Measurements from ENCODE around the gene ITPKA.
A peak's percentile ranks its signal among the peaks of the same experiment; 100 is the strongest.

Gene ITPKA

GRCh38 chr15:41494922-41495735 is 1.5 kb downstream of the ITPKA start:
- peak in 2 of 3 donors; percentile 51 to 66 for DNase-seq
- peak overlapping the region in 6 of 7 experiments; percentile 23 to 76 (median 62) for H3K4me3 ChIP-seq (ENCODE audit: control insufficient read depth in 1 of 7, extremely low read depth in 1 of 7, insufficient read depth in 4 of 7, low read depth in 2 of 7, low read length in 6 of 7)
- no peak overlapping the region for H3K27ac ChIP-seq (ENCODE audit: insufficient read depth in 1 of 2, low read depth in 1 of 2, low read length in 2 of 2, poor library complexity in 1 of 2, severe bottlenecking in 2 of 2)
- POLR2A ChIA-PET: no interaction called here
- H3K9me3 ChIP-seq (ENCODE audit: control extremely low read depth in 1 of 5, control insufficient read depth in 4 of 5, insufficient read depth in 2 of 5, low read depth in 1 of 5, low read length in 4 of 5): no peaks in the 10 kb centered on the region
- CTCF ChIA-PET: no interaction called here
- H3K27me3 ChIP-seq (replicated peaks in 2 of 5; ENCODE audit: control insufficient read depth in 4 of 5, insufficient read depth in 5 of 5, low read length in 4 of 5): peaks cover 12 to 96% (median 29%) of the 10 kb centered on the region in 5 experiments
- peaks cover 4 to 36% (median 34%) of the 10 kb centered on the region in 4 experiments for H3K4me1 ChIP-seq (ENCODE audit: control extremely low read depth in 1 of 4, control insufficient read depth in 4 of 4, insufficient read depth in 4 of 4, low read length in 3 of 4)
- WGBS (ENCODE audit: insufficient coverage): 1% methylated on average over 55 of the region's 60 CpGs
- H3K36me3 ChIP-seq (ENCODE audit: control insufficient read depth in 4 of 4, insufficient read depth in 4 of 4, low read length in 3 of 4): no peaks in the 10 kb centered on the region

- peak overlapping the region in 5 of 7 experiments; percentile 2 to 76 (median 67) for H3K4me3 ChIP-seq (ENCODE audit: control insufficient read depth in 1 of 7, extremely low read depth in 1 of 7, insufficient read depth in 4 of 7, low read depth in 2 of 7, low read length in 6 of 7)
- peak in 1 of 3 donors; percentile 29 for DNase-seq
- peaks cover 12 to 96% (median 32%) of the 10 kb centered on the region in 5 experiments for H3K27me3 ChIP-seq (replicated peaks in 2 of 5; ENCODE audit: control insufficient read depth in 4 of 5, insufficient read depth in 5 of 5, low read length in 4 of 5)
- 34% methylated on average over 35 of the region's 59 CpGs for WGBS (ENCODE audit: insufficient coverage)
- peaks cover 4 to 37% (median 35%) of the 10 kb centered on the region in 4 experiments for H3K4me1 ChIP-seq (ENCODE audit: control extremely low read depth in 1 of 4, control insufficient read depth in 4 of 4, insufficient read depth in 4 of 4, low read length in 3 of 4)
- CTCF ChIA-PET: no interaction called here
- H3K36me3 ChIP-seq (ENCODE audit: control insufficient read depth in 4 of 4, insufficient read depth in 4 of 4, low read length in 3 of 4): no peaks in the 10 kb centered on the region
- H3K27ac ChIP-seq (ENCODE audit: insufficient read depth in 1 of 2, low read depth in 1 of 2, low read length in 2 of 2, poor library complexity in 1 of 2, severe bottlenecking in 2 of 2): no peak overlapping the region
- H3K9me3 ChIP-seq (ENCODE audit: control extremely low read depth in 1 of 5, control insufficient read depth in 4 of 5, insufficient read depth in 2 of 5, low read depth in 1 of 5, low read length in 4 of 5): no peaks in the 10 kb centered on the region
- POLR2A ChIA-PET: no interaction called here
Observed at GRCh38 chr15:41495736-41496599, 2.3 kb downstream of the ITPKA start.

GRCh38 chr15:41498657-41499056 is 5.0 kb downstream of the ITPKA start:
- H3K27me3 ChIP-seq (replicated peaks in 2 of 5; ENCODE audit: control insufficient read depth in 4 of 5, insufficient read depth in 5 of 5, low read length in 4 of 5): peaks cover 9 to 95% (median 30%) of the 10 kb centered on the region in 5 experiments
- no peaks in the 10 kb centered on the region for H3K9me3 ChIP-seq (ENCODE audit: control extremely low read depth in 1 of 5, control insufficient read depth in 4 of 5, insufficient read depth in 2 of 5, low read depth in 1 of 5, low read length in 4 of 5)
- no peaks in the 10 kb centered on the region for H3K36me3 ChIP-seq (ENCODE audit: control insufficient read depth in 4 of 4, insufficient read depth in 4 of 4, low read length in 3 of 4)
- CTCF ChIA-PET: interaction anchor here (0.6 to 1.5 kb wide), 2 partner anchors 20 to 572 kb away, joined by 3 read pairs; no protein-coding TSS in a partner anchor
- DNase-seq: no peak
- no peak overlapping the region for H3K4me3 ChIP-seq (ENCODE audit: control insufficient read depth in 1 of 7, extremely low read depth in 1 of 7, insufficient read depth in 4 of 7, low read depth in 2 of 7, low read length in 6 of 7)
- H3K4me1 ChIP-seq (ENCODE audit: control extremely low read depth in 1 of 4, control insufficient read depth in 4 of 4, insufficient read depth in 4 of 4, low read length in 3 of 4): peaks cover 0 to 51% (median 48%) of the 10 kb centered on the region in 4 experiments
- POLR2A ChIA-PET: no interaction called here
- no peak overlapping the region for H3K27ac ChIP-seq (ENCODE audit: insufficient read depth in 1 of 2, low read depth in 1 of 2, low read length in 2 of 2, poor library complexity in 1 of 2, severe bottlenecking in 2 of 2)
- WGBS (ENCODE audit: insufficient coverage): no CpG with 5 or more reads among the region's 2 CpGs

GRCh38 chr15:41499109-41499851 is 5.6 kb downstream of the ITPKA start:
- DNase-seq: no peak
- H3K4me3 ChIP-seq (ENCODE audit: control insufficient read depth in 1 of 7, extremely low read depth in 1 of 7, insufficient read depth in 4 of 7, low read depth in 2 of 7, low read length in 6 of 7): no peak overlapping the region
- H3K4me1 ChIP-seq (ENCODE audit: control extremely low read depth in 1 of 4, control insufficient read depth in 4 of 4, insufficient read depth in 4 of 4, low read length in 3 of 4): peaks cover 0 to 52% (median 48%) of the 10 kb centered on the region in 4 experiments
- peaks cover 9 to 93% (median 30%) of the 10 kb centered on the region in 5 experiments for H3K27me3 ChIP-seq (replicated peaks in 2 of 5; ENCODE audit: control insufficient read depth in 4 of 5, insufficient read depth in 5 of 5, low read length in 4 of 5)
- ChIA-PET POLR2A (no interaction called here), CTCF (interaction anchor here (1.3 to 1.5 kb wide), 2 partner anchors 20 to 33 kb away, joined by 3 read pairs; no protein-coding TSS in a partner anchor)
- H3K9me3 ChIP-seq (ENCODE audit: control extremely low read depth in 1 of 5, control insufficient read depth in 4 of 5, insufficient read depth in 2 of 5, low read depth in 1 of 5, low read length in 4 of 5): no peaks in the 10 kb centered on the region
- H3K27ac ChIP-seq (ENCODE audit: insufficient read depth in 1 of 2, low read depth in 1 of 2, low read length in 2 of 2, poor library complexity in 1 of 2, severe bottlenecking in 2 of 2): no peak overlapping the region
- 85% methylated on average over 4 of the region's 6 CpGs for WGBS (ENCODE audit: insufficient coverage)
- no peaks in the 10 kb centered on the region for H3K36me3 ChIP-seq (ENCODE audit: control insufficient read depth in 4 of 4, insufficient read depth in 4 of 4, low read length in 3 of 4)

GRCh38 chr15:41501191-41501917 is 7.7 kb downstream of the ITPKA start:
- no peak overlapping the region for H3K27ac ChIP-seq (ENCODE audit: insufficient read depth in 1 of 2, low read depth in 1 of 2, low read length in 2 of 2, poor library complexity in 1 of 2, severe bottlenecking in 2 of 2)
- H3K4me3 ChIP-seq (ENCODE audit: control insufficient read depth in 1 of 7, extremely low read depth in 1 of 7, insufficient read depth in 4 of 7, low read depth in 2 of 7, low read length in 6 of 7): peak overlapping the region in 3 of 7 experiments; percentile 46 to 69 (median 56)
- DNase-seq: peak in 2 of 3 donors; percentile 77 to 84
- POLR2A ChIA-PET: interaction anchor here (0.7 kb wide), 1 partner anchor 58 kb away, joined by 3 read pairs; the partner anchor contains the start of gene TYRO3
- peaks cover 0 to 35% (median 32%) of the 10 kb centered on the region in 4 experiments for H3K4me1 ChIP-seq (ENCODE audit: control extremely low read depth in 1 of 4, control insufficient read depth in 4 of 4, insufficient read depth in 4 of 4, low read length in 3 of 4)
- WGBS (ENCODE audit: insufficient coverage): 2% methylated on average over 51 of the region's 56 CpGs
- peaks cover 9 to 73% (median 23%) of the 10 kb centered on the region in 5 experiments for H3K27me3 ChIP-seq (replicated peaks in 2 of 5; ENCODE audit: control insufficient read depth in 4 of 5, insufficient read depth in 5 of 5, low read length in 4 of 5)
- no peaks in the 10 kb centered on the region for H3K36me3 ChIP-seq (ENCODE audit: control insufficient read depth in 4 of 4, insufficient read depth in 4 of 4, low read length in 3 of 4)
- no peaks in the 10 kb centered on the region for H3K9me3 ChIP-seq (ENCODE audit: control extremely low read depth in 1 of 5, control insufficient read depth in 4 of 5, insufficient read depth in 2 of 5, low read depth in 1 of 5, low read length in 4 of 5)
- CTCF ChIA-PET: interaction anchor here (0.9 to 1.0 kb wide), 2 partner anchors 11 to 22 kb away, joined by 3 to 4 read pairs; no protein-coding TSS in a partner anchor

All from common myeloid progenitor, CD34-positive (primary cell).